ENCODE data around the gene SKI. TPM values are rescaled to one million over a fixed set of nuclear protein-coding genes. Genes with fewer than 3 reads are reported as not detected.

SKI gene
- total and polyA plus RNA-seq, 2 experiments from 2014 or later: 9.3 to 66.8 TPM

DNA sequence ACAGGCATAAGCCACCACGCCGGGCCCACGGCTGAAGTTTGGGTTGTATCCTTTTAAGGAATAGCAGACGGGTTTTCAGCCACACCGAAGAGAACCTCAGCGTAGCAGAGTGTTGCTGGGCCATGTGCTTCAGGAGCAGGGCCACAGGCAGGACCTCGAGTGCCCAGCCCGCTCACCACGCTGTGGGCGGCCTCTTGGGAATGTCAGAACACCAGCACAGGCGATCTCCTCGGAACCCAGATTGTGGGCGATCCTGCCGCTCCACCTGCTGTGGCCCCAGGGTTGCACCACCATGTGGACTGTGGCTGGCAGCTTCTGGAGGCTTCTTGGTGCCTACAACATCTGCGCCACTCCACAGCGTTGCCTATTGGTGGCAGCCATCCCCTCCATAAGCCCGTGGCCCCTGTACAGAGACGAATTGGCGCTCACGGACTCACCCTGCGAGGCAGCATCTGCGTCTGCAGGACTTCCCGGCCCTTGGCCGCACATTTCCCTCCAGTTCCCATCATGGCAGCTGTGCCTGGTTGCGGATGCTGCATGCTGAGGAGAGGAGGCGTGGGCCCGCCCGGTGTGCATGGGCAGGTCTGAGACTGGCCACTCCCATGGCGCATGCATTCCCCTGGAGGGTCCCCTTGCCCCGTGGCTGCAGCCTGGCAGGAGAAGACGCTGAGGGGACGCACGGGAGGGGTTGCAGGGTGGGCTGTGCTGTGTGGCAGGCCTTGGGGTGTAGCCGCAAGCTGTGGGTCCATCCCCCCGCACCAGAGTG, 69.3 kb downstream of the SKI start (continued):
- TF ChIP-seq, protein P1, sequence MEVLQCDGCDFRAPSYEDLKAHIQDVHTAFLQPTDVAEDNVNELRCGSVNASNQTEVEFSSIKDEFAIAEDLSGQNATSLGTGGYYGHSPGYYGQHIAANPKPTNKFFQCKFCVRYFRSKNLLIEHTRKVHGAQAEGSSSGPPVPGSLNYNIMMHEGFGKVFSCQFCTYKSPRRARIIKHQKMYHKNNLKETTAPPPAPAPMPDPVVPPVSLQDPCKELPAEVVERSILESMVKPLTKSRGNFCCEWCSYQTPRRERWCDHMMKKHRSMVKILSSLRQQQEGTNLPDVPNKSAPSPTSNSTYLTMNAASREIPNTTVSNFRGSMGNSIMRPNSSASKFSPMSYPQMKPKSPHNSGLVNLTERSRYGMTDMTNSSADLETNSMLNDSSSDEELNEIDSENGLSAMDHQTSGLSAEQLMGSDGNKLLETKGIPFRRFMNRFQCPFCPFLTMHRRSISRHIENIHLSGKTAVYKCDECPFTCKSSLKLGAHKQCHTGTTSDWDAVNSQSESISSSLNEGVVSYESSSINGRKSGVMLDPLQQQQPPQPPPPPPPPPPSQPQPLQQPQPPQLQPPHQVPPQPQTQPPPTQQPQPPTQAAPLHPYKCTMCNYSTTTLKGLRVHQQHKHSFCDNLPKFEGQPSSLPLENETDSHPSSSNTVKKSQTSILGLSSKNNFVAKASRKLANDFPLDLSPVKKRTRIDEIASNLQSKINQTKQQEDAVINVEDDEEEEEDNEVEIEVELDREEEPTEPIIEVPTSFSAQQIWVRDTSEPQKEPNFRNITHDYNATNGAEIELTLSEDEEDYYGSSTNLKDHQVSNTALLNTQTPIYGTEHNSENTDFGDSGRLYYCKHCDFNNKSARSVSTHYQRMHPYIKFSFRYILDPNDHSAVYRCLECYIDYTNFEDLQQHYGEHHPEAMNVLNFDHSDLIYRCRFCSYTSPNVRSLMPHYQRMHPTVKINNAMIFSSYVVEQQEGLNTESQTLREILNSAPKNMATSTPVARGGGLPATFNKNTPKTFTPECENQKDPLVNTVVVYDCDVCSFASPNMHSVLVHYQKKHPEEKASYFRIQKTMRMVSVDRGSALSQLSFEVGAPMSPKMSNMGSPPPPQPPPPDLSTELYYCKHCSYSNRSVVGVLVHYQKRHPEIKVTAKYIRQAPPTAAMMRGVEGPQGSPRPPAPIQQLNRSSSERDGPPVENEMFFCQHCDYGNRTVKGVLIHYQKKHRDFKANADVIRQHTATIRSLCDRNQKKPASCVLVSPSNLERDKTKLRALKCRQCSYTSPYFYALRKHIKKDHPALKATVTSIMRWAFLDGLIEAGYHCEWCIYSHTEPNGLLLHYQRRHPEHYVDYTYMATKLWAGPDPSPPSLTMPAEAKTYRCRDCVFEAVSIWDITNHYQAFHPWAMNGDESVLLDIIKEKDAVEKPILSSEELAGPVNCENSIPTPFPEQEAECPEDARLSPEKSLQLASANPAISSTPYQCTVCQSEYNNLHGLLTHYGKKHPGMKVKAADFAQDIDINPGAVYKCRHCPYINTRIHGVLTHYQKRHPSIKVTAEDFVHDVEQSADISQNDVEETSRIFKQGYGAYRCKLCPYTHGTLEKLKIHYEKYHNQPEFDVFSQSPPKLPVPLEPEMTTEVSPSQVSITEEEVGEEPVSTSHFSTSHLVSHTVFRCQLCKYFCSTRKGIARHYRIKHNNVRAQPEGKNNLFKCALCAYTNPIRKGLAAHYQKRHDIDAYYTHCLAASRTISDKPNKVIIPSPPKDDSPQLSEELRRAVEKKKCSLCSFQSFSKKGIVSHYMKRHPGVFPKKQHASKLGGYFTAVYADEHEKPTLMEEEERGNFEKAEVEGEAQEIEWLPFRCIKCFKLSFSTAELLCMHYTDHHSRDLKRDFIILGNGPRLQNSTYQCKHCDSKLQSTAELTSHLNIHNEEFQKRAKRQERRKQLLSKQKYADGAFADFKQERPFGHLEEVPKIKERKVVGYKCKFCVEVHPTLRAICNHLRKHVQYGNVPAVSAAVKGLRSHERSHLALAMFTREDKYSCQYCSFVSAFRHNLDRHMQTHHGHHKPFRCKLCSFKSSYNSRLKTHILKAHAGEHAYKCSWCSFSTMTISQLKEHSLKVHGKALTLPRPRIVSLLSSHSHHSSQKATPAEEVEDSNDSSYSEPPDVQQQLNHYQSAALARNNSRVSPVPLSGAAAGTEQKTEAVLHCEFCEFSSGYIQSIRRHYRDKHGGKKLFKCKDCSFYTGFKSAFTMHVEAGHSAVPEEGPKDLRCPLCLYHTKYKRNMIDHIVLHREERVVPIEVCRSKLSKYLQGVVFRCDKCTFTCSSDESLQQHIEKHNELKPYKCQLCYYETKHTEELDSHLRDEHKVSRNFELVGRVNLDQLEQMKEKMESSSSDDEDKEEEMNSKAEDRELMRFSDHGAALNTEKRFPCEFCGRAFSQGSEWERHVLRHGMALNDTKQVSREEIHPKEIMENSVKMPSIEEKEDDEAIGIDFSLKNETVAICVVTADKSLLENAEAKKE (CRISPR knock-in tag; IDR thresholded peaks at IDR 0.05): no peak
- no peak for TF ChIP-seq EZH2phosphoT487 (IDR thresholded peaks at IDR 0.05; ENCODE audit: unreplicated experiment)

DNA sequence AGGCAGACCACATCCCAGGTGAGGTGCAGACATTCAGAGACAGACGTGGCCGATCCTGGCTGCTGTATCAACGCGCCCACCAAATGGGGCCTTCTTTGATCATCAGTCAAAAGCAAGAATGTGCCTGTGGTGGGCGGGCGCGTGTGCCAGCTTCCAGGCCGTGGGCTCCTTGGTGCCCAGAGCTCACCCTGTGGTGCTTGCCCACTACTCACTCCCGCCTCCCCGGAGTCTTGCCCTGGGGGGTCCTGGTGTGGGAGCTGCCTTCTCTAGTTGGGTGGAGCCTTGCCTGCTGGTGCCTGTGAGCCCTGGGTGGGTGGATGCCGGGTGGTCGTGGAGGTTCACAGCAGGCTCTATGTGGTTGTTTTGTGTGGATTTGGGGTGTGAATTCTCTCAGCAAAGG, 70.6 kb downstream of the SKI start:
- Histone ChIP-seq H3K9me2 (ENCODE audit: insufficient read depth) (no peaks in the 10 kb centered on the region), H2AFZ (no peak overlapping the region), H3K4me1 (ENCODE audit: insufficient read depth) (no peaks in the 10 kb centered on the region), H4K20me1 (replicated peaks; ENCODE audit: insufficient read depth) (peaks cover 40% of the 10 kb centered on the region; the same call in 1 of the 2 replicates), H3K4me2 (no peak overlapping the region), H3F3A (replicated peaks; ENCODE audit: low read depth) (no peaks in the 10 kb centered on the region), H3K79me2 (replicated peaks; ENCODE audit: insufficient read depth) (peaks cover 91% of the 10 kb centered on the region), H3K27ac (ENCODE audit: low read depth) (peak overlapping the region; percentile 59; the same call in 1 of the 2 replicates), H3K36me3 (ENCODE audit: insufficient read depth) (no peaks in the 10 kb centered on the region), H3K27me3 (ENCODE audit: insufficient read depth) (no peaks in the 10 kb centered on the region), H3K4me3 (no peak overlapping the region)
- H3K4me3 Mint-ChIP-seq: no peak overlapping the region
- H3K27me3 Mint-ChIP-seq (ENCODE audit: insufficient read depth, low read depth, poor library complexity): peaks cover 26% of the 10 kb centered on the region
- H3K36me3 Mint-ChIP-seq (ENCODE audit: low read depth): peaks cover 6% of the 10 kb centered on the region; the same call in 1 of the 3 replicates
- peaks cover 7% of the 10 kb centered on the region for H3K4me1 Mint-ChIP-seq
- H3K27ac Mint-ChIP-seq: peak overlapping the region; percentile 52; the same call in 1 of the 2 replicates
- DNase-seq (ENCODE audit: low spot score) (no peak), ATAC-seq (no peak)
- H3K9me3 Mint-ChIP-seq: no peaks in the 10 kb centered on the region; the same call in 2 of the 3 replicates
- TF ChIP-seq JUNB (IDR thresholded peaks at IDR 0.05; ENCODE audit: unreplicated experiment) (no peak), CREB1 (CRISPR knock-in tag; IDR thresholded peaks at IDR 0.05; ENCODE audit: low read depth) (no peak), ZNF331 (CRISPR knock-in tag; IDR thresholded peaks at IDR 0.05; ENCODE audit: low read depth) (no peak)
- TF ChIP-seq, protein P2, sequence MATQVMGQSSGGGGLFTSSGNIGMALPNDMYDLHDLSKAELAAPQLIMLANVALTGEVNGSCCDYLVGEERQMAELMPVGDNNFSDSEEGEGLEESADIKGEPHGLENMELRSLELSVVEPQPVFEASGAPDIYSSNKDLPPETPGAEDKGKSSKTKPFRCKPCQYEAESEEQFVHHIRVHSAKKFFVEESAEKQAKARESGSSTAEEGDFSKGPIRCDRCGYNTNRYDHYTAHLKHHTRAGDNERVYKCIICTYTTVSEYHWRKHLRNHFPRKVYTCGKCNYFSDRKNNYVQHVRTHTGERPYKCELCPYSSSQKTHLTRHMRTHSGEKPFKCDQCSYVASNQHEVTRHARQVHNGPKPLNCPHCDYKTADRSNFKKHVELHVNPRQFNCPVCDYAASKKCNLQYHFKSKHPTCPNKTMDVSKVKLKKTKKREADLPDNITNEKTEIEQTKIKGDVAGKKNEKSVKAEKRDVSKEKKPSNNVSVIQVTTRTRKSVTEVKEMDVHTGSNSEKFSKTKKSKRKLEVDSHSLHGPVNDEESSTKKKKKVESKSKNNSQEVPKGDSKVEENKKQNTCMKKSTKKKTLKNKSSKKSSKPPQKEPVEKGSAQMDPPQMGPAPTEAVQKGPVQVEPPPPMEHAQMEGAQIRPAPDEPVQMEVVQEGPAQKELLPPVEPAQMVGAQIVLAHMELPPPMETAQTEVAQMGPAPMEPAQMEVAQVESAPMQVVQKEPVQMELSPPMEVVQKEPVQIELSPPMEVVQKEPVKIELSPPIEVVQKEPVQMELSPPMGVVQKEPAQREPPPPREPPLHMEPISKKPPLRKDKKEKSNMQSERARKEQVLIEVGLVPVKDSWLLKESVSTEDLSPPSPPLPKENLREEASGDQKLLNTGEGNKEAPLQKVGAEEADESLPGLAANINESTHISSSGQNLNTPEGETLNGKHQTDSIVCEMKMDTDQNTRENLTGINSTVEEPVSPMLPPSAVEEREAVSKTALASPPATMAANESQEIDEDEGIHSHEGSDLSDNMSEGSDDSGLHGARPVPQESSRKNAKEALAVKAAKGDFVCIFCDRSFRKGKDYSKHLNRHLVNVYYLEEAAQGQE (IDR thresholded peaks at IDR 0.05; ENCODE audit: unreplicated experiment): no peak

Measured in GM23338 (cell line).